GM21390 (cell line): ENCODE results near the gene DGKD.
"Not testable (repeated sequence)": the region's sequence is repeated elsewhere in the genome, so short reads cannot be mapped to it uniquely, and the experiment has no call there.

Experiments used
- ATAC-seq: cut with Tn5 transposase; IDR thresholded peaks from one replicate; pipeline ENCODE4 v1.9.1; 2021; ENCODE audit not compliant: unreplicated experiment

Gene DGKD

DNA sequence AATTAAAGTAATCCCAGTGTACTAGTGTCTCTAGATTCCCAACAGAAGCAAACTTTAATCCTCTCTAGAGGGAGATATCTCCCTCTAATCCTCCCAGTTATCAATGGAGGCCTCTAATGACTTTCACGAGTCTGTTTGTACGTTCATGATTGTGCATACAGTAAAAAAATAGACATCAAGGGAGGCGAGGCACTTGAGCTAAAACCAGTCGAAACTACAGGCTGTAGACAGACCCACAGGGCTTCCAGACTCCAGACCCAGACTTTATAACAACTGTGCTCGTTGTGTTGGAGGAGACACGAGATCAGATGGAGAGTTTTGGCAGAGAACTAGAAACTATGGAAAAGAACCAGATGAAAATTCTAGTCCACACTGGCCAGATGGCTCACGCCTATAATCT, 7.0 kb downstream of the DGKD start:
- no peak for ATAC-seq

GRCh38 chr2:233362742-233363141, 8.4 kb downstream of the DGKD start:
- ATAC-seq, result no peak

- ATAC-seq, result peak; percentile 71
These were observed 9.5 kb downstream of the DGKD start for GRCh38 chr2:233363744-233364235.

DNA sequence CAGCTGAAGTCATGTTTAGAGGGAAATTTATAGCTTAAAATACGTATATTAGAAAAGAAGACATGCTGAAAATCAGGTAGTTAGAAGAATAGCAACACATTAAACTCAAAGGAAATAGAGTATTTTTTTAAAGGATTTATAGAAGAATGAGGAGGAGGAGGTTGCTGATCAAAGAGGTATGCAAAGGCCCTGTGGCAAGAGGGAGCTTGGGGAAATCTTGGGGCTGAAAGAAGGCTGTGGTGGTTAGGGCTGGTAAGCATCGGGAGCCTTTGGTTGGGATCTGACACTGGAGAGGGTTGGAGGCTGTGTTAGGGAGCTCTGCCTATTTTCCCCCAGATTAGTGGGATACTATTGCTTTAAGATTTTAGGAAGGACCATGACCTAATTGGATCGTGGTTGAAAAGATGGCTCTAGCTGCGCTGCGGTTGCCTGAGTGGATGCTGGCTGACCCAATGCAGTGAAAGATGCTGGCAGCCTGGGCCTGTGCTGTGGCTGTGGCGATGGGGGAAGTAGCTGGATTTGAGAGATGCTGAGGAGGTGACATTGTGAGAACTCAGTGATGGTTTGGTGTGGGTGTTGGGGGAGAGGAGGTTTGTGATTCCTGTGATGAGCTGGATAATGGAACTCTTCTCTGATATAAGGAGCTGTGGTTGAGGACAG, 11.7 kb downstream of the DGKD start:
- ATAC-seq, result no peak

GRCh38 chr2:233367586-233367985, 13.3 kb downstream of the DGKD start:
- ATAC-seq, result no peak

- ATAC-seq, result no peak
These were observed 14.5 kb downstream of the DGKD start for GRCh38 chr2:233368756-233369155.

DNA sequence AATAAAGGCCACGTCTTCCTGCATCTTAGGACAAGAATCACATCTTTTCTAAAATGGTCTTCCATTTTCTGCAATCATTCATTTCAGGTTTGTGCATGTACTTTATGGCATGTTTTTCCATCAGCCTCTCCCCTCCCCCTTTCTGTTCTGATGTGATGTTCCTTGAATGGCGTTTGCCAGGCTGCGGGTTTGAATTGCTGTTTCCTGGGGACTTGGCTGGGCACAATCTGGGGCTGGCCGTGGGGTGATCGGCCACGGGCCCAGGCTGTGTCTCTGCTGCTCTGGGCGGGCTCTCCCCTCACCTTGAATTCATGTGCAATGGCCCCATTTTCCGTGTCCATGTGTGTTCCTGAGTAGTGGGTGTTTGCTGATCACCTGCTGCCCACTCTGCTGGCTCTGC, 15.2 kb downstream of the DGKD start:
- ATAC-seq, result no peak

DNA sequence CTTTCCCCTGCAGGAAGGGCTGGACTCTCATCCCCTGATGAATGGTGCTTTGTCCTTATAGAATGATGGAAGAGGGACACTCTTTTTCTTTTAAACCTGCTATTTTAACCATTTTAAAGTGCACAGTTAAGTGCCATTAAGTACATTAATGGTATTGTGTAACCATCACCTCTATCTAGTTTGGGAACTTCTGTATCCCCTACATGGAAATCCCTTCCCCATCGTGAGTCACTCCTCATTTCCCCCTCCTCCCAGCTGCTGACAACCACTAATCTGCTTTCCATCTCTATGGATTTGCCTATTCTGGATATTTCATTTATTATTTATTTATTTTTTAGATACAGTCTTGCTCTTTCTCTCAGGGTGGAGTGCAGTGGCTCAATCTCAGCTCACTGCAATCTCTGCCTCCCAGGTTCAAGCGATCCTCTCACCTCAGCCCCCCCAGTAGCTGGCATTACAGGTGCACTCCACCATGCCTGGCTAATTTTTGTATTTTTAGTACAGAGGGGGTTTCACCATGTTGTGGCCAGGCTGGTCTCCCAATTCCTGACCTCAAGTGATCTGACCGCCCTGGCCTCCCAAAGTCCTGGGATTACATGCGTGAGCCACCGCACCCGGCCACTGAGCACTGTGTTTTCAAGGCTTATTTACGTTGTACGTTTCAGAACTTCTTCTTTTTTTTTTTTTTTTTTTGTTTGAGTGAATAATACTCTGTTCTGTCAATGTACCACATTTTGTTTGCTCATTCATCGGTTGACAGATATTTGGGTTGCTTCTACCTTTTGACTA, 15.8 kb downstream of the DGKD start:
- ATAC-seq, result no peak

- ATAC-seq, result no peak
These were observed 17.3 kb downstream of the DGKD start for GRCh38 chr2:233371641-233372040.

DNA sequence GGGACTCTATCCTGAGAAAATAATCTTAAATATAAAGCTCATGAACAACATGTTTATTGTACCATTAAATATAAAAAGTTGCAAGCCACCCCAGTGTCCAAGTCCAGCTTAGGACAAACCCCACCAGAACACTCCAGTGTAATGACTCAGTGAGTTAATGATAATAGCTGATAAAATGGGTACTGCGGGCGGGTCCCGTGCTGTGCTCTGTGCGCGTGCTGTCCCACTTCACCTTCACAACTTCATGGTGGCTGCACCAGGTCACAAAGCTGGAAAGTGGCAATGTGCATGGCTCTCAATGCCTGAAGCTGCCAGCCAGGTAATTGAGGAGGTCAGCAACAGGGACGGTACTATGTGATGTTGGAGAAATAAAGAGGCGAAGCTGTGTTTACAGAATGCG, 18.6 kb downstream of the DGKD start:
- ATAC-seq, result no peak

DNA sequence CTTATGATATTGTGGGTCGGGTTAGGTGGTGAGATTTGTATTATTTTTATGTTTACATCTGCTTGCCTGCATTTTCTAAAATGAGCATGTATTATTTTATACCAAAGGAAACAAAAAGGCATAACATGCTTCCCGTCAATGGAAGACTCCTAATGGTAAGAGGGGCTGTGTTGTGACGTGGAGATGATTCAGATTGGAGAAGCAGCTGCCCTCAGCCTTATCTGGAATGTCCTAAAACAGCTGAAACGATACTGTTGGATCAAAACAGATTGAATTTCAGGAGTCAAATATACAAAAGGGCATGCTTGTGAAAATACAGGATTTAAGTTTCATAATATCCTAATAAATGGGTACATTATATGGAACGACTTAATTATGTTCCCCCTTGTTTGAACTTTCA, 19.0 kb downstream of the DGKD start:
- no peak for ATAC-seq

GRCh38 chr2:233374776-233375175, 20.5 kb downstream of the DGKD start:
- ATAC-seq, result not testable (repeated sequence)

DNA sequence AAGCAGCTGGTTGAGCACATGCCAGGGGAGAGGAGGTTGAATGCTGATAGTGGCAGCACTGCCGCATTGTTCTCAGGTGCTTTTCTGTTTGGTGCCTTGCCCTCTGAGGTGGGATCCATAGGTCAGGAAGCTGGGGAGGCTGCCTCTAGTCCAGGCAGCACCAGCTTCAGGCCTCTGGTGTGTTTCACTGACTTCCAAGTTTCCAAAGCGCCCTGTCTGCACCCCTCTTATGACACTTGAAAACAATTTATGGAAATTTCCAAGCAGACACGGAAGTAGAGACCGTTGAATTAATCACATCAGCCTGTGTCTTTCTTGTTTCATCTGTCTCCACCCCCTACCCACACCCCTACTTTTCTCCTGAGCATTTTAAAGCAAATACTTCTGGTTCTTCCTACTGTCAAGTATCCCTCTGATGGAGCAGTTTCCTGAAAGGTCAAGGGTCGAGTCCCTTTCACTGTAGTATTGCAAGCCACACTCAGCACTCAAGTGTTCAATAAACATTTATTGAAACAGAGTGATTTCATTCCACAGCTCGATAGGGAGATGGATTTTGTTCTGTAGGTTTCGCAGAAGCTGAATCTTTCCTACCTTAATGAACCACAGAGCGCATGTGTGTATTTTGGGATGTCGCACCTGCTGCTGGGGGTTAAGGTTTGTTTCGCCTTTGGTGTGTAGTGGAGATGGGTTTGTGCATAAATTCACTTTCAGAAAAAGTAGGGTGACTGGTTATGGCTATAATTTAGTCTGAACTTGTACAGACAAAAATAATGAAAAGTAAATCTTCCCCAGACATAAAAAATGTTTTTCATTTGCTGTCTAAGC, 21.4 kb downstream of the DGKD start:
- no peak for ATAC-seq

GRCh38 chr2:233379034-233379433, 24.7 kb downstream of the DGKD start:
- ATAC-seq, result no peak

DNA sequence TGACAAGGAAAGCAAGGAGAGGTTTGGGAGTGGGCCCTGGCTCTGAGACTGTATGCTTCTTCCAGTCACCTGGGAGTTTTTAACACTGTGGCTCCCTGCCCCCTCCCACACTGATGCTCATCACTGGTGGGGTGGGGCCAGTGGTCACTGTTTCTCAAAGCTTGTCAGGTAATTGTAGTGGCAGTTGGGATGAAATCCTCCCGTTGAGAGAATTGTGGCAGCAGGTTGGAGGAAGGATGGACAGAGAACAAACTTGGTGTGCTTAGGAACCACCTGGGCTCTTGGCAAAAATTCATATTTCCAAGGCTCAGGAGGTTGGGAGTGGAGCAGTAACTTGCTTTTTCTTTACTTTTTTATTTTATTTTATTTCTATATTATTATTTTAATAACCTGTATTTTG, 25.1 kb downstream of the DGKD start:
- ATAC-seq, result no peak

- no peak for ATAC-seq
These were observed 26.0 kb downstream of the DGKD start for GRCh38 chr2:233380132-233380895.

GRCh38 chr2:233380995-233381637, 26.8 kb downstream of the DGKD start:
- ATAC-seq, result no peak

DNA sequence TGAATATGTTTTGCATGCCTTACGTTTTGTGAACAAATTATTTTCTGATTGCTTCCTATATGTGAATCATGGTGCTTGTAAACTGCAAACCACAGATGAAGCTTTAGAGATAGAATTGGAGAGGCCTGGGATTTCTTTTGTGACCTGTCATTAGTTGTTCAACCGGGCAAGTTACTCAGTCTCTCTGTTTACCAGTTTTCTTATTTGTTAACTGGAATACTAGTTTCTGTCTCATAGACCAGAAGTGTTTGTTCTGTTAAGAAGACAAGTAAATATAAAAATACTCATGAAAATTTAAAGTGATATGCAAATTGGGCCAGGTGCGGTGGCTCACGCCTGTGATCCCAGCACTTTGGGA, 27.3 kb downstream of the DGKD start:
- no peak for ATAC-seq

DNA sequence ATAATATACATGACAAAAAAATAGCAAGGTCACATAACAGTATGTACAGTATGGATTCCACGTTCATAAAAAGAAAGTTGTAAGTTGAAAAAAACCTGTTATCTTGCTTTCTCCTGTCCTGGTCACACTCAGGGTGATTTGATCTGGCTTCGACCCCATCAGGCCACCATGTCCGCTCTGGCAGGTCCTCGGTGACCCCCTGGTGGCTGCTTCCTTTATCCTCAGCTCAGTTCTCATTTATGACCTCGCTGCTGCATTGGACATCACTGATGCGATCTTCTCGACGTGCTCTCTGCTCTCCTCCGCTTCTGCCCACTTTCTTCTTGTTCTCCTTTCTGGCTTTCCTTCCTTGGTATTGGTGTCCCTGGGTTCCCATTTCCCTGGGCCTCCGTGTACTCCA, 29.7 kb downstream of the DGKD start:
- no peak for ATAC-seq

DNA sequence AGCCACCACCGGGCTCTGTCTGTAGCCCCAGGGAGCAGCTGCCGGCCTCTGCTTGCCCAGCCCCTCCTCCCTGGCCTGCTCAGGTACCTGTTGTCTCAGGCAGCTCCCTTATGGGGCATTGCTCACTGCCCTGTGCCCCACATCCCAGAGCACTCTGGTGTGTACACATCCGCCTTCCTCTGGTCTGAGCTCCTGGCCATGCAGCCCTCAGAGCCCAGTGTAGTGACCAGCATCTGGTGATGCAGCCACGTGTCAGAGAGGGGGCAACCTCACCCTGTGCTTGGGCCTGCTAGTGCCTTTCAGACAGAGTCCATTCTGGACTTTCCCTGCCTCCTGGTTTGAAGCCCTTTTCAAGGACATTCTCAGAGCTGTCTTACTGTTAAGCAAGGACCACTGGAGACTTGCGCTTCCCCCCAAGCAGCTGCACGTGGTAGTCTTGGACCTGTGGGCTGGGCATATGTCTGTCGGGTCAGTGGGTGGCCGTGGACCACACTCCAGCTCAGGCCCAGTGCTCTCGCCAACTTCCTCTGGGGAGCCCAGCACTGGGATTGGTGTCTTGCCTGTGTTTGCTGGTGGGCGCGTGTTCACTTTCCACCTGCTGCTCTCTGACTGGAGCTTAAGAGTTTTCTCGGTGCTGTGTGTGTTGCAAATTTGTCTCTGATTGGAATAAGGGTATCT, 30.7 kb downstream of the DGKD start:
- peak; percentile 3 for ATAC-seq
